Measurements from ENCODE around the gene TRPV6.

GRCh38 chr7:142934056-142934455 lies 48.5 kb upstream of the TRPV6 start:
- no peak for TF ChIP-seq EZH2 (IDR thresholded peaks at IDR 0.05; ENCODE audit: low read length)
- no peak for TF ChIP-seq CTCF (optimal IDR thresholded peaks at IDR 0.05 in 1 of 3, IDR thresholded peaks at IDR 0.05 in 1 of 3, conservative IDR thresholded peaks at IDR 0.05 in 1 of 3; ENCODE audit: extremely low read depth in 1 of 3, insufficient read depth in 2 of 3, low read length in 3 of 3)
